GM21515 (cell line): ENCODE measurements around the gene LRIT3.

Source experiments
- ATAC-seq: cut with Tn5 transposase; IDR thresholded peaks from one replicate; pipeline ENCODE4 v1.9.1; 2021; ENCODE audit not compliant: unreplicated experiment

LRIT3 gene

GRCh38 chr4:109847896-109848442, at the start of gene LRIT3:
TSS of gene LRIT3 (plus strand) at chr4:109848107. CDS start at chr4:109848202, 95 bp downstream.
- no peak for ATAC-seq

- no peak for ATAC-seq
These were observed 49.0 kb upstream of the LRIT3 start for GRCh38 chr4:109798866-109799265.

- ATAC-seq, result no peak
These were observed 46.7 kb upstream of the LRIT3 start for GRCh38 chr4:109801099-109801789.

DNA sequence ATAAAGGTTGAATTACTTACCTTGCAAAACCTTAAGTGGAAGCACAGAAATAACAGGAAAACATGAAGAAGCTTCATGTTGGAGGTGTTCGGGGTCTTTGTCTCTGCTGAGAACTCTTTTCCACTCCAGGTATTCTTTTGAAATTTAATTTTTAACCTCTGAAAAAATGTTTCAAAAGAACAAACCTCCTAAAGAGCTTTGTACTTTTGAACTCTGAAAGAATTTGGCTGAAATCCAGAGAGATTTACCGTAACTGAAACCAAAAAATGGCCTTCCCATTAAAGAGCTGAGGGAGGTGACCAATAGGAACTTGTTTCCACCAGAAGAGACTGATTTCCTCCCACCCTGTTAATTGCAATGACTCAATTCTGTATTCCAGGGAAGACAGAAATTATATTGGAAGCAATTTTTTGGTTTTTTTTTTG, 46.0 kb upstream of the LRIT3 start, which contains the start of gene CFI:
CFI (minus strand) TSS at position 105 of the 425 bp plus-strand sequence; CDS start at position 77, 28 bp downstream.
- ATAC-seq, result no peak

- ATAC-seq, result no peak
These were observed 43.9 kb upstream of the LRIT3 start for GRCh38 chr4:109803924-109804571.

DNA sequence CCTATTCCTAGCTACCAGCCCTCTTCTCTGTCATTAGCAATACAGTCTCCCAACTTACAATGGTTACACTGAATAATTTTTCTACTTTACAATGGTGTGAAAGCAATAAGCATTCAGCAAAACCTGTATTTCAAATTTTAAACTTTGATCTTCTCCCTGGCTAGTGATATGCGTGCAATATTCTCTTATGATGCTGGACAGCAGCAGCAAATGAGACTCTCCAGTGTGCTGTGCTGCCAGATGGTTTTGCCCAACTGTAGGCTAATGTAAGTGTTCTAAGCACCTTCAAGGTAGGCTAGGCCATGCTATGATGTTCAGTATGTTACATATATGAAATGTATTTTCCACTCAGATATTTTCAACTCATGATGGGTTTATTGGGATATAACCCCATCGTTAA, 38.3 kb upstream of the LRIT3 start:
- no peak for ATAC-seq

DNA sequence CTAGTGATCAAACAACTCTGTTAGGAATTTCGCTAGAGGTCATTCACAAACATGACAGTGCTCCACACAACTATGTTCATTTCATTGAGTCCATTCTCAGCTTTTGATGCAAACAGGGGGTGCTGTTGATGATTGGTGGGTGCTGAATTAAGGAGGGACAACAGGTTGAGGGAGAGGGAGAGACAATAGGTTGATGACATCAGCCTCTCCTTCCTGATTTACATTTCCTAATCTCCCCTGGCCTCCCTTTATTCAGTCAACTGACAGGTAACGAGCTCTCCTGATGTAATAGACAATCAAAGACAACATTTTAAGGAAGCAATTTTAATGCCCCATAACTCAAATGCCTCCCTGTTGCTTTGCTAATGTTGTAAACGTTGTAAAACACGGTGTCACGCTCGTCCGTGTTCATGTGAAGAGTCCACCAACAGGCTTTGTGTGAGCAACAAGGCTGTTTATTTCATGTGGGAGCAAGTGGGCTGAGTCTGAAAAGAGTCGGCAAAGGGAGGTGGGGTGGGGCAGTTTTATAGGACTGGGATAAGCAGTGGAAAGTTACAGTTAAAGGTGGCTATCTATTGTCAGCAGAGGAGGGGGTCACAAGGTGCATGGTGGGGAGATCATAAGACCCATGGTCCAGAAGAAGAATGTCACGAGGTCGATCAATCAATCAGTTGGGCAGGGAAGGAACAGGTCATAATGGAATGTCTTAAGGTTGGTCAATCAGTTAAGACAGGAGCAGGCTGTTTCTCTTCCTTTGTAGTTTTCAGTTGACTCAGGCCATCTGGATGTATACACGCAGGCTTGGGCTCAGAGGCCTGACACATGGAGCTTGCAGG, 37.1 kb upstream of the LRIT3 start:
- ATAC-seq, result no peak

- ATAC-seq, result no peak
These were observed 36.2 kb upstream of the LRIT3 start for GRCh38 chr4:109811707-109812106.

DNA sequence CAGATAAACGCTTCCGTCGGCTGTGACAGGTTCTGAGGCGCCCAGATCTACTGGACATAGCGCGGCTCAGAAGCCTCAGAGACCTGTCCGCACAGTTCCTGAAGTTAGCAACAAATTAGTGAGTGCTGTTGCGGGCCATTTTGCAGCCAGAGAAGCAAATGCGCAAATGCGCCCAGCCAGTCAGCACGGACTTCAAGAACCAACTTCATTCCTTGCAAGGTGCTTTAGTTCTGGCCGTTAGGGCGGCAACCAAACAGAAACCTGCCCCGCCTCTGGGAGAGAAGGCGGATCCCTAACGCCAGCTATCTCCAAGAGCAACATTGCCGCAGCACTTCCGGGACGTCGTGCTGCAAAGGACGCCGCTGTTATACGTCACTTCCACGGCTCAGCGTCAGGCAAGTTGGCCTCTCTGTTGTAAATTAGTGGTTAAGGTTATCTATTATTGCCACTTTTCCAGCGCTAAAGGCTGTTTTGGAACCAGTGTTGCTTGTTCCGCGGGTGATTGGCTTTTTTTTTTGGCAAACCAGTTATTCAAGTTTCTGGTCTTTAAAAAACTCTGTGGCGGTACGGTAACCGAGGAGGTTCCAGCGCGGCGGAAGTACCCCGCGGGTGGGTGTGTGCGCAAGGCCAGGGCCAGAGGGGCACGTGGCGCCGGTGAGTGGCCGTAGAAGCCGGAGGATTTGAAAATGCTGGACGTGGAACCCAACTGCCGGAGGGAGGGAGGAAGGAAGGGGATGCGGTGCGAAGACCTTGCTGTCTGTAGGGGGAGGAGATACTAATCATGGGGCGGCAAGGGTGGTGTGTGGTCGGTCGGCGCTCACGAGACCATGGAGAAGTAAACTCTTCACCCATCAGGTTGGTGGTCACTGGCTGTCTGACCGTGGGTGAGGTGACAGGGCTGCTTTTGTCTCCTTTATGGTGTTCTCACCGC, 32.5 kb upstream of the LRIT3 start, which contains the start of gene GAR1:
GAR1 (plus strand) TSS at position 612 of the 931 bp plus-strand sequence. CDS start 403 bp downstream, outside the sequence.
- ATAC-seq, result peak; percentile 99

DNA sequence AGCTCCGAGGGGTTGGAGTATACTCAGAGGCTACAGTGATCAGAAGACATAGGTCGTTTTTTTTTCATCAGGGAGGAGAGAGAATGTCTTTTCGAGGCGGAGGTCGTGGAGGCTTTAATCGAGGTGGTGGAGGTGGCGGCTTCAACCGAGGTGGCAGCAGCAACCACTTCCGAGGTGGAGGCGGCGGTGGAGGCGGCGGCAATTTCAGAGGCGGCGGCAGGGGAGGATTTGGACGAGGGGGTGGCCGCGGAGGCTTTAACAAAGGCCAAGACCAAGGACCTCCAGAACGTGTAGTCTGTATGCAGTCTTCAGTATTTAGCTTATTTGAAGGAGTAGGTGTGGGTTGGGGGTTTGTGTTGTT, 31.8 kb upstream of the LRIT3 start:
- ATAC-seq, result no peak

DNA sequence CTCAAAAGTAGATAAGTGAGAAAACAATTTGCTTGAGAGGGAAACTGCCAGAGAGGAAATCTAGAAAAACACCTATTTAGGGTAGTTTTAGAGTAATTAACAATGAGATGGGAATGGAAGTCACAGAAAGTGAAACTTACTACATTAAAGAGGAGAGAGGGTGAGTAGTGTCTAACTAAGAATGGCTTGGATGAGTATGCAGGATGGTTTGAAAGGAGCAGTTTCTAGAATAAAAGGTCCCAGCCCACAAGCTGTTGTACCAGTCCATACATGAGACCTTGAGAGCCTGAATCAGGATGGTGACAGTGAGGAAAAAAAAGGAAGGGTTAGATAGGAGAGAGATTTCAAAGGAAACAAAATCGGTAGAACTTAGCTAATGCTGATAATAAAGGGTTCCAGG, 31.0 kb upstream of the LRIT3 start:
- ATAC-seq, result no peak

DNA sequence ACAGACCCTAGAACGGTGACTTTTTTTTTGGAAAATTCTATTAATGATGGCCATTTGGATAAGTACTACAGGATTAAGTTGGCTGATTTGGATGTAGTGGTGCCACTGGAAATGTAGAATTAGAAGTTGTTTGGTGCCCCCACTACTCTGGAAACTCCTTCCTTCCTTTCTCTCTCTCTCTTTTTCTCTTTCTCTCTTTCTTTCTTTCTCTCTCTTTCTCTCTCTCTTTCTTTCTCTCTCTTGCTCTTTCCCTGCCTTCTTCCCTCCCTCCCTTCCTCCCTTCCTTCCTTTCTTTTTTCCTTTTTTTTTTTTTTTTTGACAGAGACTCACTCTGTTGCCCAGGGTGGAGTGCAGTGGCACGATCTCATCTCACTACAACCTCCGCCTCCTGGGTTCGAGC, 29.6 kb upstream of the LRIT3 start:
- no peak for ATAC-seq

- no peak for ATAC-seq
These were observed 27.3 kb upstream of the LRIT3 start for GRCh38 chr4:109820563-109820962.

DNA sequence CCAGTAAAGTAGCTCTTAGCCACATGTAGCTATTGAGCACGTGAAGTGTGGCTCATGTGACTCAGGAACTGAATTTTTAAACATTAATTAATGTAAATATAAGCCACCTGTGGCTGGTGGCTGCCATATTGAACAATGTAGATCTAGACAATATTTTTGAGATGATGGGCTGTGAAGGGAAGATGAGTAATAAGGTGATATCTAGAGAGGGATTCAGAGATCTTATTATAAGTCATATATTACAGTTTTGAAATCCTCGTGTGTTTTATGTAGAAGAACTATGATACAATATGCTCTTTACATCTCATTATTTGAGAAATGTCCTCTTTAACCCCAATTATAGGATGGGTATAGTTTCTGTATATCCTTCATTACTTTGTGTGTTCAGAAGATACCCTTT, 26.7 kb upstream of the LRIT3 start:
- ATAC-seq, result no peak

DNA sequence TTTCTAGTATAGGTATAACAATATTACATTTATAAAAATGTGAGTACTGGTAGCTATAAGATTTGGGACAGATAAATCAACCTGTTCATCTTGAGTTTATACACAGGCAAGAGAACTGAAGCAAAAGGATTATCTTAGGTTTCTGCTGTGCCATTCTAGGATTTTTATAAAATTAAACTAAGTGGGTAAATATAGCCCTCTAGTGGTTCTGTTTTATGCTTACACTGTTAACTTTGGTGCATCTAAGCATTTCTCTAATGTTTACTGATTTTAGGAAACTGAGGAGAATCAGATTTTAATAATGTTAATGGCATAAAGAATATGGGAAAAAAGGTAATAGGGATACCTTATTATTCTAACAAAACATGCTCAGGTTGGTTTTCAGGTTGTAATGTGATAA, 21.2 kb upstream of the LRIT3 start:
- peak; percentile 63 for ATAC-seq

GRCh38 chr4:109827672-109828071, 20.2 kb upstream of the LRIT3 start, which contains the start of gene RRH:
TSS of gene RRH (plus strand) at chr4:109827972. CDS start at chr4:109828028, 56 bp downstream.
- no peak for ATAC-seq

DNA sequence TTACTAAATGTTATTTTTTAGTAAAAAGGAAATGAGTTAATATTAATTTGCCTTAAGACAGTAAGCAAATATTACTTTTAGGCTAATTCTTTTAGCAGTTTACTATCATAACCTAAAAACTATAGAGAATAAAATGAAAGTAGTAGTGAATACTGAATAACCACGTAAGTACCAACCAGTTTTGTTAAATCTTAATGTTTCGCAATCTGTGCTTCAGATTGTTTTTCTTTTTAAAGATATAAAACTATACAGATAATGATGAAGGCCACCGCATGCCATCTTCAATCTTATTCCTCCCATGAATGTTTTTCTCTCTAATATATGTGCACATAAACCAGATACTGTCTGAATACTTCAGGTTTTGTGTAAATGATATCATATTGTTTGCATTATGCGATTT, 14.2 kb upstream of the LRIT3 start:
- no peak for ATAC-seq

DNA sequence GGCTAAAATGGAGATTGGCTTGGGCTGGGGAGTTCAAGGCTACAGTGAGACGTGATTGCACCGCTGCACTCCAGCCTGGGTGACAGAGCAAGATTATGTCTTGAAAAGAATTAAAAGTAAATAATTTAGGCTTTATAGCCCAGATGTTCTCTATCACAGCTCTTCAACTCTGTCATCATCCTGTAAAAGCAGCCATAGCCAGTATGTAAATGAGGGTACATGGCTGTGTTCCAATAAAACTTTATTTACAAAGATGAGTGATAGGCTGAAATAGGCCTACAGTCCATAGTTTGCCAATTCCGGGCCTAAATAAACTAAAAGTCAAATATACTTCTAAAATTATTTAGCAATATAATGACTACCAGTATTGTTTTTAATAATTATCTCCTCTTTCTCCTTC, 10.9 kb upstream of the LRIT3 start:
- no peak for ATAC-seq

DNA sequence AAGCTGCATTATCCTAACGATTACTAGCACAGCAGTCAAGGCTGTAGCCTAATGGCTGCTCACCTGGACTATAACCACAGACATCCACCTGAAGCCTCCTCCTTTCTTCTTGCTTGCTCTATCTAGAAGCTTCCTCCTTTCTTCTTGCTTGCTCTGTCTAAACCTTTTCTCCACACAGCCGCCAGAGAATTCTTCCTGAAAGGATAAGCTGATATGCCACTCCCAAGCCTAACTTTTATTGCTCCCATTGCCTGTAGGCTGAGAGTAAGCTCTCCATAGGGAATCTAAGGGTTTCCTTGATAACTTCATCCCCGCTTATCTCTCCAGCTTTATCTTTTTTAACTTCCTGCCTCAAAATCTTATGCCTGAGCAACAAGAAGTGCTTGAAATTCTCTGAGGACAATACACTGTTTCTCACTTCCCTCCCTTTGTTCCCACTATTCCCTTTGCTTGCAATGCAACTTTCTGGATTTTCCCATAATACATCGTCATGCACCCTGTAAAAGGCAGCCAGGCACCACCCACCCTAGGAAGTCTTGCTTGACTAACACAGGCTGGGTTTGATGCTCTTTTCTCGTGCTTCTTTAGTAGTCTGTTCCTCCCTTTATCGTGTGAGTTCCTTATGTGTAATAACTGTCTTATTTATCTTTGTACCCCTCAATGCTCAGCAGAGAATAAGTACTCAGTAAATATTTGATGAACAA, 1.4 kb upstream of the LRIT3 start:
- no peak for ATAC-seq

GRCh38 chr4:109848501-109848900, 594 bp downstream of the LRIT3 start:
- ATAC-seq, result no peak
